Measurements from ENCODE around the gene RNF43.

GRCh38 chr17:58378733-58379510, 38.4 kb downstream of the RNF43 start:
- TF ChIP-seq ZNF274 (IDR thresholded peaks at IDR 0.05; ENCODE audit: low read depth, low read length) (no peak), SUZ12 (IDR thresholded peaks at IDR 0.05; ENCODE audit: extremely low read depth, insufficient read depth, insufficient read length) (no peak), YY1 (IDR thresholded peaks at IDR 0.05; ENCODE audit: insufficient read depth, insufficient read length) (no peak)
